ENCODE results near the gene CORO2B.

Gene CORO2B

DNA sequence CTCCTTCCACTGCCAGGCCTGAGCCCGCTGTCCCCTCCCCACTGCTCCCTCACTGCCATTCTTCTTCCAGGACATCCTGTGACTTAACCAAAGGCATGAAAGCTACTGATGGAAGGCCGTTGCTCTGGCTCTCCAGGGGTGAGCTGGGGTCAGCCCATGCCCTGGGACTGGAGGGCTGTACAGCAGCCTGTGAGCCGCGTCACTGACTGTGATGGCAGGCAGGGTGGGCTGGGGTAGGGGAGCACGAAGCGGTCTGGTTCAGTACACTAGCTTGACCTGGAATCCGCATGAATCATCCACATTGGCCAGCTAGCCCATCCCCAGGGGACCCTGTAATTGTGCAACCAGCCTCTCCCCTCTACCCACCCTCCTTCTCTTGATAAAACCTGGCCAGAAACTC is 30.8 kb downstream of the CORO2B start:
- H3K4me3 ChIP-seq (ENCODE audit: low read length) = no peak overlapping the region
- TF ChIP-seq, protein P1, sequence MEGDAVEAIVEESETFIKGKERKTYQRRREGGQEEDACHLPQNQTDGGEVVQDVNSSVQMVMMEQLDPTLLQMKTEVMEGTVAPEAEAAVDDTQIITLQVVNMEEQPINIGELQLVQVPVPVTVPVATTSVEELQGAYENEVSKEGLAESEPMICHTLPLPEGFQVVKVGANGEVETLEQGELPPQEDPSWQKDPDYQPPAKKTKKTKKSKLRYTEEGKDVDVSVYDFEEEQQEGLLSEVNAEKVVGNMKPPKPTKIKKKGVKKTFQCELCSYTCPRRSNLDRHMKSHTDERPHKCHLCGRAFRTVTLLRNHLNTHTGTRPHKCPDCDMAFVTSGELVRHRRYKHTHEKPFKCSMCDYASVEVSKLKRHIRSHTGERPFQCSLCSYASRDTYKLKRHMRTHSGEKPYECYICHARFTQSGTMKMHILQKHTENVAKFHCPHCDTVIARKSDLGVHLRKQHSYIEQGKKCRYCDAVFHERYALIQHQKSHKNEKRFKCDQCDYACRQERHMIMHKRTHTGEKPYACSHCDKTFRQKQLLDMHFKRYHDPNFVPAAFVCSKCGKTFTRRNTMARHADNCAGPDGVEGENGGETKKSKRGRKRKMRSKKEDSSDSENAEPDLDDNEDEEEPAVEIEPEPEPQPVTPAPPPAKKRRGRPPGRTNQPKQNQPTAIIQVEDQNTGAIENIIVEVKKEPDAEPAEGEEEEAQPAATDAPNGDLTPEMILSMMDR (conservative IDR thresholded peaks at IDR 0.05; ENCODE audit: low read length) = no peak
- peak; percentile 42 for DNase-seq (ENCODE audit: low read depth)

DNA sequence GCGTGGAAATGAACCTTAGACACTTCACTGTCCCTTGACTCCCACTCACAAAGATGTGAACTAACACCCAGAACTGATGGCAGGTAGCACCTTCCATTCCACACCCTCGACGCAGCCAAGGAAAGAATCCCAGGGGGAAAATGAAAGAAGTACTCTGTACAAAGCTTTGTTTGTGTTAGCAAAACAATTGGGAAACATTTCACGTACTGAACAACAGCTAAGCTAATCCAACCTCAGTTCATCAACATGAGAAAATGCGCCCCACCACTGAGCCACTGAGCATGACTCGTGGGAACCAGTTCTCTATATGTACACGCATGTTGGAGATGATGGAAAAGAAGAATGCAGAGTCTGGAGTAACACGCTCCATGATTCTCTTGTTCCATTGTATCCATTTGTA is 32.0 kb downstream of the CORO2B start:
- no peak for DNase-seq (ENCODE audit: low read depth)
- no peak overlapping the region for H3K4me3 ChIP-seq (ENCODE audit: low read length)
- TF ChIP-seq, protein P1 (conservative IDR thresholded peaks at IDR 0.05; ENCODE audit: low read length) = no peak

DNA sequence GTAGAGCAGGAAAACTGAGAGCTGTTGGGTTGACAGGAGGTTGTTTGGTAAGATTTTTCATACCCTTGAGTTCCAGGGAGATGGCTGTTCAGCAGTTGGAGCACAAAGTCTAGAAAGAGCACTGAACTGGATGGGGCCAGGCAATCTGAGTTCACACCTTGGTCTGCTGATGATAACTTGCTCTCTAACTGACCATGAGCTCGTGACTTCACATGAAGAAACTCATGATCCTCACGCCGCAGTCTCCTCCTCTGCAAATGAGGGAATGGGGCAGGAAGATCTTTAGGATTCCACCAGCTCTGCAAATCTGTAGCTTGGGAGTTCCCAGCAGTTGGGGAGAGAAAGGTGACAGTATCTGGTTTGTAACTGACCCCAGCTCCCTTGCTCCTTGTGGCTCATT is 33.7 kb downstream of the CORO2B start:
- DNase-seq (ENCODE audit: low read depth) = no peak
- TF ChIP-seq, protein P1 (conservative IDR thresholded peaks at IDR 0.05; ENCODE audit: low read length) = no peak
- no peak overlapping the region for H3K4me3 ChIP-seq (ENCODE audit: low read length)

DNA sequence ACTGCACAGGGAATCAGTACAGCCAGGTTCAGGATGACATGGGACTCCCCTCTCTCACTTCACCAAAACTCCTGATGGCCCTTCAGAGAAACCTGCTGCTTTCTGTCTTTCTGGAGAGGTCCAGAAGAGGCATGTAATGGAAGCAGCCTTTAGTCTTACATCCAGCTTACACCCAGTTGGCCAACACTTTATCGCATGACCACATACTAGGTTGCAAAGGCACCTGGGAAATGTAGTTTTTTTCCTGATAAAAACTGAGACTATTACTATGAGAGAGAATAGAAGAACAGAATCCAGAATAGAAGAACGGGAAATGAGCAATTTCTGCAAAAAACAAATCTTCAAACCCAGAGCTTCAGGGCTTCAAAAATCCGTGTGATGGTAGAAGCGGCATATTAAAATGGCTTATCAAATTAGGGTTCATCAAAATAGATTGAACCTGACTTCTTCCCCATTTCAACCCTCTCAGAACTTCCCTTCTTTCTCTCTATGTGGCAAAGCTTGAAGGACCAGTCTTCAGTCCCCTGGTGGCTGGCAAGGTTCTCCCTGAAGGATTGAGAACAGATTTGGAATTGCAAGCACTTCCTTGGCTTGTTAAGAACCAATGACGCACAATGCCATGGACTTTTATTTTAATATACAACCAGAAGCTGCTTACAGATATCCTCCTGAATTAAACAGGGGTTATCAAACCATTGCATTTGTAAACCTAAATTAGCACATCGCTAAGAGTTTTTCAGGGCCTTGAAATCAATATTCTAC is 34.4 kb downstream of the CORO2B start:
- TF ChIP-seq, protein P1 (conservative IDR thresholded peaks at IDR 0.05; ENCODE audit: low read length) = peak; percentile 24; the same call in 1 of the 2 replicates
- peak; percentile 58 for DNase-seq (ENCODE audit: low read depth)

DNA sequence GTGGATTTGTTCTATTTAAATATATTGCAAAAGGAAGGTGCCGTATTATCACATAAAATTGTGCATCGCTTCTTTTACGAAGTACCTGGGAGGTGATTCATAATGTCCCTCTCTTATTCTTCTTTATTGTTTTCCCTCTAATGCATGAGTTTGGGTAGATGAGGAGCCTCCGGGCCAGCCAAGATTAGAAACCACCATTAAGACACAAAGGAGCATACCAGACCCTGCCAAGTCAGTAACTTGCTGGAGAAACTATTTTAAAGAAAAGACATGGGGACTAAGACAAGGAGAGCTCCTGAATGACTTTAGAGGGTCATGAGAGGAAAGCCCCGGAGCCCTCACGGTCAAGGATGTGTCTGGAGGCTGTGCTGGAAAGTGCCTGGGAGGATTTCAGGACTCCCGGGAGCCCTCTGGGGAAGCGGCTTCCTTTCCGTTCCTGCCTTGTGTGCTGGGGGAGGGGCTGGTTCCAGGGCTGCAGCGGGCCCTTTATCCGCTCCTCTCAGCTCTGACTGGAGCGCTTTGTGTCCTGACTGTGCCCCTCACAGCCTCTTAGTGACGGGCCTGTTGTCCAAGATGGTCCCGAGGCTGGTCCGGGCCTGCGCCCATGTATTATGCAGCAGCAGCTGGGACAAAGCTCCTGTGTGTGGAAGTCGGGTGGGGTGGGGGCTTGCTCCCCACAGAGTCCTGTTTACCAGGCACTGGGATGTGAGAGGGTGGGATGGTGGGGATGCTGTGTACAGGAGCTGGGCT is 35.7 kb downstream of the CORO2B start:
- no peak for DNase-seq (ENCODE audit: low read depth)
- H3K4me3 ChIP-seq (ENCODE audit: low read length) = no peak overlapping the region
- TF ChIP-seq, protein P1 (conservative IDR thresholded peaks at IDR 0.05; ENCODE audit: low read length) = no peak

More for the DNA sequence above, 34.4 kb downstream of the CORO2B start:
- H3K4me3 ChIP-seq (ENCODE audit: low read length) = no peak overlapping the region

DNA sequence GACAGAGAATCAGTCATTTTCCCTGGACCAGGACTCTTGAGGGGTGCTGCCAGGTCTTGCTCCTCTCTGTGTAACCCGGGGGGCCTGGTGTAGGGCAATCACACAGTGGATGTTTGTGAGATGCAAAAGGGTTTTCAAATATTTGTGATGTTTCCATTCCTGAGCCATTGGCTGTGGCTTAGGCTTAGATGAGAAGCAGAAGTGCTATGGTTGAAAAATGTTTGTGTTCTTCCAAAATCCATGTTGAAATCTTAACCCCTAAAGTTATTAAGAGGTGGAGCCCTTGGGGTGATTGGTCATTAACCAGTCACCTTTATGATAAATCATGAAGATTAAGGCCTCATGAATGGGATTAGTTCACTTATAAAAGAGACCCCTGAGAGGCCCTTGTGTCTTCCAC is 36.5 kb downstream of the CORO2B start:
- H3K4me3 ChIP-seq (ENCODE audit: low read length) = no peak overlapping the region
- peak; percentile 72 for DNase-seq (ENCODE audit: low read depth)
- TF ChIP-seq, protein P1 (conservative IDR thresholded peaks at IDR 0.05; ENCODE audit: low read length) = no peak

DNA sequence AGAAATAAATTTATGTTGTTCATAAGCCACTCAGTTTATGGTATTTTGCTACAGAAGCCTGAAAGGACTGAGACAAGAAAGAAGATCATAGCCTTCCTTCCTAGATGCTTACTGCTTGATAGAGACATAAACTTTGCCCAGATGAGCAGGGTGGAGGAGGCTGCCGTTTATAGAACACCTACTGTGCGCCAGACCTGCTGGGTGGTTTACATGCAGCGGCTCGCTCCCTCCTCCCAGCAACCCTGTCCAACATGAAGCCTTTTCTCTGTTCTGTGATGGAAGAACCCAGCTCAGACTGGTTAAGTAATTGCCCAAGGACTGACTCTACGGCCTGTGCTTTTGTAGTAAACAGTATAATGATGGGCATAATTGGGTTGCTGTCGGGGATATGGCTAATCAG is 37.0 kb downstream of the CORO2B start:
- no peak for DNase-seq (ENCODE audit: low read depth)
- H3K4me3 ChIP-seq (ENCODE audit: low read length) = no peak overlapping the region
- TF ChIP-seq, protein P1 (conservative IDR thresholded peaks at IDR 0.05; ENCODE audit: low read length) = no peak
